HL-60 (cell line): ENCODE data around the gene LILRB2.
"Not testable (repeated sequence)": the region's sequence is repeated elsewhere in the genome, so short reads cannot be mapped to it uniquely, and the experiment has no call there.

Experiments
- DNase-seq, 2 experiments: peaks; one replicate each; pipeline ENCODE4 v3.0.0-alpha.2; 2010 to 2020; ENCODE audit warnings: low read depth in 1 of 2, low spot score in 1 of 2
- H3K27ac ChIP-seq: fragments of 250-450 bp; sonication (Bioruptor Pico); replicated peaks from 2 replicates; pipeline ENCODE4 v1.5.1; 2020; ENCODE audit warnings: mild to moderate bottlenecking, moderate library complexity
- H3K27me3 ChIP-seq: fragments of 250-450 bp; sonication (Bioruptor Pico); 2 replicates; pipeline ENCODE4 v1.5.1; 2021; ENCODE audit warnings: mild to moderate bottlenecking, moderate library complexity; ENCODE audit not compliant: insufficient read depth, poor library complexity, severe bottlenecking
- H3K4me3 ChIP-seq: replicated peaks from 2 replicates; pipeline ENCODE4 v1.5.1; 2011; ENCODE audit warnings: mild to moderate bottlenecking, control low read depth, low read length; ENCODE audit not compliant: insufficient read depth
- GABPA ChIP-seq: IDR thresholded peaks from 2 replicates; pipeline ENCODE4 v1.6.1; 2012; ENCODE audit warnings: low read depth
- POLR2AphosphoS5 ChIP-seq: IDR thresholded peaks from 2 replicates; pipeline ENCODE4 v1.6.1; 2012; ENCODE audit warnings: low read depth
- SPI1 ChIP-seq: IDR thresholded peaks from 2 replicates; pipeline ENCODE4 v1.6.1; 2012; ENCODE audit warnings: low read depth, mild to moderate bottlenecking, borderline replicate concordance
- TF ChIP-seq, protein P1 (sequence below): IDR thresholded peaks from one replicate; pipeline ENCODE4 v1.5.1; 2011; ENCODE audit warnings: low read length, control low read depth, inconsistent platforms; ENCODE audit not compliant: insufficient read depth
- TF ChIP-seq, protein P2 (sequence below): IDR thresholded peaks from 2 replicates; pipeline ENCODE4 v1.6.1; 2012; ENCODE audit warnings: low read depth; ENCODE audit not compliant: insufficient replicate concordance

Gene LILRB2

GRCh38 chr19:54273821-54274220, 7.1 kb downstream of the LILRB2 start:
- TF ChIP-seq, protein P1, sequence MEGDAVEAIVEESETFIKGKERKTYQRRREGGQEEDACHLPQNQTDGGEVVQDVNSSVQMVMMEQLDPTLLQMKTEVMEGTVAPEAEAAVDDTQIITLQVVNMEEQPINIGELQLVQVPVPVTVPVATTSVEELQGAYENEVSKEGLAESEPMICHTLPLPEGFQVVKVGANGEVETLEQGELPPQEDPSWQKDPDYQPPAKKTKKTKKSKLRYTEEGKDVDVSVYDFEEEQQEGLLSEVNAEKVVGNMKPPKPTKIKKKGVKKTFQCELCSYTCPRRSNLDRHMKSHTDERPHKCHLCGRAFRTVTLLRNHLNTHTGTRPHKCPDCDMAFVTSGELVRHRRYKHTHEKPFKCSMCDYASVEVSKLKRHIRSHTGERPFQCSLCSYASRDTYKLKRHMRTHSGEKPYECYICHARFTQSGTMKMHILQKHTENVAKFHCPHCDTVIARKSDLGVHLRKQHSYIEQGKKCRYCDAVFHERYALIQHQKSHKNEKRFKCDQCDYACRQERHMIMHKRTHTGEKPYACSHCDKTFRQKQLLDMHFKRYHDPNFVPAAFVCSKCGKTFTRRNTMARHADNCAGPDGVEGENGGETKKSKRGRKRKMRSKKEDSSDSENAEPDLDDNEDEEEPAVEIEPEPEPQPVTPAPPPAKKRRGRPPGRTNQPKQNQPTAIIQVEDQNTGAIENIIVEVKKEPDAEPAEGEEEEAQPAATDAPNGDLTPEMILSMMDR, result no peak
- TF ChIP-seq POLR2AphosphoS5, result no peak
- TF ChIP-seq SPI1, result no peak
- TF ChIP-seq, protein P2, sequence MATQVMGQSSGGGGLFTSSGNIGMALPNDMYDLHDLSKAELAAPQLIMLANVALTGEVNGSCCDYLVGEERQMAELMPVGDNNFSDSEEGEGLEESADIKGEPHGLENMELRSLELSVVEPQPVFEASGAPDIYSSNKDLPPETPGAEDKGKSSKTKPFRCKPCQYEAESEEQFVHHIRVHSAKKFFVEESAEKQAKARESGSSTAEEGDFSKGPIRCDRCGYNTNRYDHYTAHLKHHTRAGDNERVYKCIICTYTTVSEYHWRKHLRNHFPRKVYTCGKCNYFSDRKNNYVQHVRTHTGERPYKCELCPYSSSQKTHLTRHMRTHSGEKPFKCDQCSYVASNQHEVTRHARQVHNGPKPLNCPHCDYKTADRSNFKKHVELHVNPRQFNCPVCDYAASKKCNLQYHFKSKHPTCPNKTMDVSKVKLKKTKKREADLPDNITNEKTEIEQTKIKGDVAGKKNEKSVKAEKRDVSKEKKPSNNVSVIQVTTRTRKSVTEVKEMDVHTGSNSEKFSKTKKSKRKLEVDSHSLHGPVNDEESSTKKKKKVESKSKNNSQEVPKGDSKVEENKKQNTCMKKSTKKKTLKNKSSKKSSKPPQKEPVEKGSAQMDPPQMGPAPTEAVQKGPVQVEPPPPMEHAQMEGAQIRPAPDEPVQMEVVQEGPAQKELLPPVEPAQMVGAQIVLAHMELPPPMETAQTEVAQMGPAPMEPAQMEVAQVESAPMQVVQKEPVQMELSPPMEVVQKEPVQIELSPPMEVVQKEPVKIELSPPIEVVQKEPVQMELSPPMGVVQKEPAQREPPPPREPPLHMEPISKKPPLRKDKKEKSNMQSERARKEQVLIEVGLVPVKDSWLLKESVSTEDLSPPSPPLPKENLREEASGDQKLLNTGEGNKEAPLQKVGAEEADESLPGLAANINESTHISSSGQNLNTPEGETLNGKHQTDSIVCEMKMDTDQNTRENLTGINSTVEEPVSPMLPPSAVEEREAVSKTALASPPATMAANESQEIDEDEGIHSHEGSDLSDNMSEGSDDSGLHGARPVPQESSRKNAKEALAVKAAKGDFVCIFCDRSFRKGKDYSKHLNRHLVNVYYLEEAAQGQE, result no peak
- Histone ChIP-seq H3K4me3 (no peak overlapping the region), H3K27me3 (no peaks in the 10 kb centered on the region), H3K27ac (no peak overlapping the region)
- no peak for DNase-seq

GRCh38 chr19:54272181-54272580, 8.7 kb downstream of the LILRB2 start:
- DNase-seq, H3K4me3 ChIP-seq, H3K27ac ChIP-seq, H3K27me3 ChIP-seq: not testable (repeated sequence)

DNA sequence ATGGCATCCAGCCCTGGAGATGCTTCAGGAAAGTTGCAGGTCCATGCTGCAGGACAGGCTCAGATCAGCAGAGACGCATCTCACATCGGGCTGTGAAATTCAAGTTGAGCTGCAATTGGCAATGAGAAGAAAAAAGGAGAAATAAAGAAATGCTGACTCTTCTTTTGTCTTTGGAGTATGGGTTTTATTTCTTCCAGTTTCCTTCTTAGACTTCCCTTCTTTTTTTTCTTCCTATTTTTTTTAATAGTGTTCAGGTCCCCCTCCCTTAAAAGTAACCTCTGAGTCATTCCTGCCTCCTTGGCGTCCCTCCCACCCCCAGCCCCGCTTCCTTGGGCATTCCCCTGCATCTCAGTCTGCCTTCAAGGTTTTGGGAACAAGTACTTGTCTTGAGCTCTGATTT, 9.3 kb downstream of the LILRB2 start:
- not testable (repeated sequence) for H3K4me3 ChIP-seq, H3K27me3 ChIP-seq, H3K27ac ChIP-seq, DNase-seq

DNA sequence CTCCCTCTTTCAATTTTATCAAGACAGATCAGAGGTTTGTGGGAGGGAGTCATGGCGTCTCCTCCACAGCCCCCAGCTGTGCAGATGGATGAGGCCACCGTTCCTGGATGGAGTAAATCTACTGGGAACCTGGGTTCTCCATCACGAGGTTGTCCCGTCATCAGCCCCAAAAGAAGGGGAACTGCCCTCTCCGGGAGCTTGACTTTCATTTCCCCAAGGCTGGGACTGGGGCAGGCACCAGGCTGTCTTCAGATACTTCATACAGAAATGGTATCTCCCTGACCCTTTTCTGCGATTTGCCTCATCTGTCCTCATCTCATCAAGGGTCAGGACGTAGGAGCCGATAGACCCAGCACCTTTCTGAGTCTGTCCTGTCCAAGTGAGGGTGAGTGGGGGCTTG, 9.8 kb downstream of the LILRB2 start:
- no peak for TF ChIP-seq GABPA
- TF ChIP-seq, protein P1, result no peak
- peak; percentile 39; the same call in 1 of the 2 replicates for TF ChIP-seq SPI1
- no peak for TF ChIP-seq POLR2AphosphoS5
- TF ChIP-seq, protein P2, result no peak
- no peak overlapping the region for H3K4me3 ChIP-seq
- H3K27ac ChIP-seq, result no peak overlapping the region
- H3K27me3 ChIP-seq, result peaks cover 6% of the 10 kb centered on the region
- no peak for DNase-seq

- Histone ChIP-seq H3K4me3 (no peak overlapping the region), H3K27me3 (peaks cover 9% of the 10 kb centered on the region), H3K27ac (no peak overlapping the region)
- peak in 1 of 2 experiments; percentile 15 for DNase-seq
- no peak for TF ChIP-seq GABPA
- TF ChIP-seq, protein P1, result no peak
- no peak for TF ChIP-seq SPI1
These were observed 12.0 kb downstream of the LILRB2 start for GRCh38 chr19:54268936-54269335.
